Right ventricle myocardium inferior (tissue), 1 donor: Measurements from ENCODE around the gene SEPTIN12. TPM values are rescaled to one million over a fixed set of nuclear protein-coding genes. Genes with fewer than 3 reads are reported as not detected.
"Not testable (repeated sequence)": the region's sequence is repeated elsewhere in the genome, so short reads cannot be mapped to it uniquely, and the experiment has no call there.

Experiments used
- ATAC-seq: fragments of 200-7000 bp; cut with Tn5 transposase; one replicate; pipeline ENCODE4 v1.9.1; 2020; ENCODE audit warnings: mild to moderate bottlenecking, moderate library complexity
- DNase-seq: peaks from one replicate; pipeline ENCODE4 v3.0.0; 2021; ENCODE audit errors: missing footprints
- intact Hi-C: fragments of 100-400 bp; cut with DNase I; formaldehyde crosslinking; loops from one replicate; pipeline ENCODE4 v1.11.0; 2022
- total RNA-seq: library from RNA; stranded (reverse); fragmentation: NEBNext Ultra II Directional; extraction: Animal tissue kit (Norgen Biotek cat#: 25700); gene quantifications from one replicate; pipeline ENCODE4 v1.2.1, GENCODE V29; 2021
- donor health status: DM: no; HTN: yes; CAD: no; lungs with severe emphysema.

Gene SEPTIN12
- total RNA-seq, 1 donor from 2014 or later: not detected

- intact Hi-C loops: no loop called here
- DNase-seq: no peak
- no peak for ATAC-seq
These were observed 43.4 kb downstream of the SEPTIN12 start for GRCh38 chr16:4744555-4745273.

- ATAC-seq (no peak), DNase-seq (no peak)
- intact Hi-C loops: no loop called here
These were observed 44.8 kb downstream of the SEPTIN12 start for GRCh38 chr16:4743226-4743878.

GRCh38 chr16:4738370-4738769, 49.8 kb downstream of the SEPTIN12 start:
- DNase-seq, ATAC-seq: not testable (repeated sequence)
- intact Hi-C loops: loop anchor here (10.0 kb wide), 1 partner anchor 116 kb away; no protein-coding TSS in a partner anchor

- ATAC-seq (no peak), DNase-seq (no peak)
- intact Hi-C loops: loop anchor here (10.0 kb wide), 1 partner anchor 117 kb away; no protein-coding TSS in a partner anchor
These were observed 50.6 kb downstream of the SEPTIN12 start for GRCh38 chr16:4737545-4737944.

- ATAC-seq: no peak
- DNase-seq: no peak
- intact Hi-C loops: loop anchor here (10.0 kb wide), 1 partner anchor 118 kb away; no protein-coding TSS in a partner anchor
These were observed 51.6 kb downstream of the SEPTIN12 start for GRCh38 chr16:4736546-4736945.

GRCh38 chr16:4734730-4735535, 53.2 kb downstream of the SEPTIN12 start:
- DNase-seq (peak; percentile 95), ATAC-seq (peak; percentile 82)
- intact Hi-C loops: loop anchor here (5.0 to 10.0 kb wide), 3 partner anchors 67 to 222 kb away; partner anchors contain the start of genes ROGDI and SEC14L5

GRCh38 chr16:4734063-4734729, 53.9 kb downstream of the SEPTIN12 start, which contains the start of the genes ANKS3 and DNAAF8:
Gene ANKS3 (minus strand): TSS chr16:4734271. CDS start chr16:4730149, 4,122 bp downstream.
Gene DNAAF8 (plus strand): TSS chr16:4734537. CDS start chr16:4736515, 1,978 bp downstream.
- intact Hi-C loops: loop anchor here (5.0 to 10.0 kb wide), 3 partner anchors 68 to 223 kb away; partner anchors contain the start of genes ROGDI and SEC14L5
- ATAC-seq (peak; percentile 98), DNase-seq (peak; percentile 97)

GRCh38 chr16:4733747-4734062, 54.4 kb downstream of the SEPTIN12 start:
- no peak for DNase-seq
- intact Hi-C loops: loop anchor here (5.0 to 10.0 kb wide), 3 partner anchors 69 to 224 kb away; partner anchors contain the start of genes ROGDI and SEC14L5
- ATAC-seq: no peak

GRCh38 chr16:4733211-4733742, 54.9 kb downstream of the SEPTIN12 start:
- DNase-seq (no peak), ATAC-seq (no peak)
- intact Hi-C loops: loop anchor here (5.0 to 10.0 kb wide), 3 partner anchors 69 to 224 kb away; partner anchors contain the start of genes ROGDI and SEC14L5

GRCh38 chr16:4729876-4730275, 58.3 kb downstream of the SEPTIN12 start:
- no peak for ATAC-seq
- DNase-seq: no peak
- intact Hi-C loops: loop anchor here (5.0 to 10.0 kb wide), 3 partner anchors 72 to 227 kb away; partner anchors contain the start of genes ROGDI and SEC14L5

- no peak for ATAC-seq
- no peak for DNase-seq
- intact Hi-C loops: no loop called here
These were observed 59.5 kb downstream of the SEPTIN12 start for GRCh38 chr16:4728676-4729075.

Other genes with a start within 250 kb of the SEPTIN12 start
- gene CDIP1, start 249.6 kb downstream of the SEPTIN12 start, total RNA-seq: 46.3 TPM
- 0.05 TPM for gene C16orf96, start 232.0 kb downstream of the SEPTIN12 start, total RNA-seq
- 26.2 TPM for gene UBALD1, start 173.5 kb downstream of the SEPTIN12 start, total RNA-seq
- gene MGRN1, start 163.5 kb downstream of the SEPTIN12 start, total RNA-seq: 32.2 TPM
- gene NUDT16L1, start 94.8 kb downstream of the SEPTIN12 start, total RNA-seq: 52.3 TPM
- gene ANKS3, start 54.1 kb downstream of the SEPTIN12 start, total RNA-seq: 9.1 TPM
- gene DNAAF8, start 53.8 kb downstream of the SEPTIN12 start, total RNA-seq: 1.5 TPM
- 6.5 TPM for gene ZNF500, start 21.2 kb downstream of the SEPTIN12 start, total RNA-seq
- not detected for gene SMIM22, start 7.0 kb upstream of the SEPTIN12 start, total RNA-seq
- gene ROGDI, start 14.3 kb upstream of the SEPTIN12 start, total RNA-seq: 102 TPM
- 88.8 TPM for gene GLYR1, start 58.9 kb upstream of the SEPTIN12 start, total RNA-seq
- 45.2 TPM for gene UBN1, start 59.1 kb upstream of the SEPTIN12 start, total RNA-seq
- 20.2 TPM for gene PPL, start 148.8 kb upstream of the SEPTIN12 start, total RNA-seq
- 23.5 TPM for gene SEC14L5, start 170.0 kb upstream of the SEPTIN12 start, total RNA-seq
- gene NAGPA, start 245.6 kb upstream of the SEPTIN12 start, total RNA-seq: 6.5 TPM